ENCODE measurements around the gene OGN. TPM values are rescaled to one million over a fixed set of nuclear protein-coding genes. Genes with fewer than 3 reads are reported as not detected.

The OGN gene
- not detected for total RNA-seq
- 0.18 TPM for polyA plus RNA-seq

GRCh38 chr9:92404042-92404836, at the start of gene OGN:
Gene OGN, minus strand, starts transcription at chr9:92404578. Its CDS starts 1,171 bp downstream, at chr9:92403407.
- H3K4me3 Mint-ChIP-seq: no peak within 1 kb of the TSS
- H3K27me3 ChIP-seq (ENCODE audit: insufficient read depth, low read length, poor library complexity, severe bottlenecking): no peaks in the 10 kb centered on the region
- H3K27ac Mint-ChIP-seq: peak within 1 kb of the TSS in 1 of 8 donors; percentile 44
- peaks cover 19 to 36% (median 26%) of the 10 kb centered on the region in 3 donors for H3K4me1 Mint-ChIP-seq
- H3K9me3 Mint-ChIP-seq: no peaks in the 10 kb centered on the region
- no peaks in the 10 kb centered on the region for H3K27me3 Mint-ChIP-seq
- DNase-seq: no peak
- peaks cover 0 to 1% (median 0%) of the 10 kb centered on the region in 3 donors for H3K36me3 Mint-ChIP-seq
- ChIA-PET CTCF (no interaction called here), POLR2A (no interaction called here)
- no peak within 1 kb of the TSS for H3K27ac ChIP-seq (ENCODE audit: low read depth, low read length)
- H3K9me3 ChIP-seq (ENCODE audit: low read length): no peaks in the 10 kb centered on the region
- H3K36me3 ChIP-seq (ENCODE audit: insufficient read depth, low read length): no peaks in the 10 kb centered on the region
- H3K4me3 ChIP-seq (ENCODE audit: low read length): no peak within 1 kb of the TSS
- H3K4me1 ChIP-seq (ENCODE audit: insufficient read depth, low read length): peaks cover 22% of the 10 kb centered on the region

GRCh38 chr9:92446536-92446935, 42.2 kb upstream of the OGN start:
- Mint-ChIP-seq H3K4me3 (no peak overlapping the region), H3K4me1 (peaks cover 0 to 1% (median under 1%) of the 10 kb centered on the region in 3 donors), H3K27me3 (no peaks in the 10 kb centered on the region), H3K36me3 (peaks cover 0 to 11% (median 0%) of the 10 kb centered on the region in 3 donors), H3K9me3 (peaks cover 0 to 4% (median 4%) of the 10 kb centered on the region in 5 donors), H3K27ac (no peak overlapping the region)
- no peaks in the 10 kb centered on the region for H3K9me3 ChIP-seq (ENCODE audit: low read length)
- H3K36me3 ChIP-seq (ENCODE audit: insufficient read depth, low read length): no peaks in the 10 kb centered on the region
- no peaks in the 10 kb centered on the region for H3K4me1 ChIP-seq (ENCODE audit: insufficient read depth, low read length)
- DNase-seq: no peak
- no peaks in the 10 kb centered on the region for H3K27me3 ChIP-seq (ENCODE audit: insufficient read depth, low read length, poor library complexity, severe bottlenecking)
- ChIA-PET CTCF (no interaction called here), POLR2A (no interaction called here)
- H3K4me3 ChIP-seq (ENCODE audit: low read length): no peak overlapping the region
- no peak overlapping the region for H3K27ac ChIP-seq (ENCODE audit: low read depth, low read length)

- no peaks in the 10 kb centered on the region for H3K36me3 ChIP-seq (ENCODE audit: insufficient read depth, low read length)
- ChIA-PET POLR2A (no interaction called here), CTCF (no interaction called here)
- DNase-seq: no peak
- H3K4me3 ChIP-seq (ENCODE audit: low read length): no peak overlapping the region
- Mint-ChIP-seq H3K4me3 (no peak overlapping the region), H3K27ac (no peak overlapping the region), H3K4me1 (peaks cover 11 to 16% (median 16%) of the 10 kb centered on the region in 3 donors), H3K36me3 (peaks cover 0 to 11% (median 0%) of the 10 kb centered on the region in 3 donors), H3K9me3 (peaks cover 0 to 4% (median under 1%) of the 10 kb centered on the region in 5 donors), H3K27me3 (no peaks in the 10 kb centered on the region)
- H3K27me3 ChIP-seq (ENCODE audit: insufficient read depth, low read length, poor library complexity, severe bottlenecking): no peaks in the 10 kb centered on the region
- H3K9me3 ChIP-seq (ENCODE audit: low read length): no peaks in the 10 kb centered on the region
- no peaks in the 10 kb centered on the region for H3K4me1 ChIP-seq (ENCODE audit: insufficient read depth, low read length)
- H3K27ac ChIP-seq (ENCODE audit: low read depth, low read length): no peak overlapping the region
Measured at GRCh38 chr9:92444841-92445240, 40.5 kb upstream of the OGN start.

GRCh38 chr9:92440751-92441046, 36.3 kb upstream of the OGN start:
- Histone ChIP-seq H3K36me3 (ENCODE audit: insufficient read depth, low read length) (no peaks in the 10 kb centered on the region), H3K4me3 (ENCODE audit: low read length) (no peak overlapping the region), H3K27me3 (ENCODE audit: insufficient read depth, low read length, poor library complexity, severe bottlenecking) (no peaks in the 10 kb centered on the region), H3K27ac (ENCODE audit: low read depth, low read length) (peak overlapping the region; percentile 3), H3K4me1 (ENCODE audit: insufficient read depth, low read length) (no peaks in the 10 kb centered on the region), H3K9me3 (ENCODE audit: low read length) (no peaks in the 10 kb centered on the region)
- Mint-ChIP-seq H3K27ac (peak overlapping the region; percentile 4 to 91 (median 80)), H3K4me3 (peak overlapping the region; percentile 33 to 78 (median 69)), H3K4me1 (peaks cover 14 to 21% (median 20%) of the 10 kb centered on the region in 3 donors), H3K36me3 (no peaks in the 10 kb centered on the region), H3K9me3 (no peaks in the 10 kb centered on the region), H3K27me3 (no peaks in the 10 kb centered on the region)
- peak in 1 of 5 donors; percentile 37 for DNase-seq
- ChIA-PET CTCF (no interaction called here), POLR2A (no interaction called here)

GRCh38 chr9:92439921-92440750, 35.8 kb upstream of the OGN start:
- Histone ChIP-seq H3K4me1 (ENCODE audit: insufficient read depth, low read length) (no peaks in the 10 kb centered on the region), H3K36me3 (ENCODE audit: insufficient read depth, low read length) (no peaks in the 10 kb centered on the region), H3K9me3 (ENCODE audit: low read length) (no peaks in the 10 kb centered on the region), H3K4me3 (ENCODE audit: low read length) (no peak overlapping the region), H3K27me3 (ENCODE audit: insufficient read depth, low read length, poor library complexity, severe bottlenecking) (no peaks in the 10 kb centered on the region), H3K27ac (ENCODE audit: low read depth, low read length) (peak overlapping the region; percentile 3)
- POLR2A ChIA-PET: no interaction called here
- Mint-ChIP-seq H3K36me3 (no peaks in the 10 kb centered on the region), H3K9me3 (no peaks in the 10 kb centered on the region), H3K4me1 (peaks cover 14 to 21% (median 20%) of the 10 kb centered on the region in 3 donors), H3K27ac (peak overlapping the region in 7 of 8 donors; percentile 4 to 91 (median 80)), H3K4me3 (peak overlapping the region; percentile 33 to 78 (median 69)), H3K27me3 (no peaks in the 10 kb centered on the region)
- CTCF ChIA-PET: no interaction called here
- DNase-seq: no peak

GRCh38 chr9:92438900-92439526, 34.6 kb upstream of the OGN start:
- ChIA-PET POLR2A (no interaction called here), CTCF (no interaction called here)
- Histone ChIP-seq H3K4me3 (ENCODE audit: low read length) (no peak overlapping the region), H3K36me3 (ENCODE audit: insufficient read depth, low read length) (no peaks in the 10 kb centered on the region), H3K9me3 (ENCODE audit: low read length) (no peaks in the 10 kb centered on the region), H3K27me3 (ENCODE audit: insufficient read depth, low read length, poor library complexity, severe bottlenecking) (no peaks in the 10 kb centered on the region), H3K4me1 (ENCODE audit: insufficient read depth, low read length) (no peaks in the 10 kb centered on the region), H3K27ac (ENCODE audit: low read depth, low read length) (no peak overlapping the region)
- H3K27ac Mint-ChIP-seq: no peak overlapping the region
- H3K27me3 Mint-ChIP-seq: no peaks in the 10 kb centered on the region
- H3K9me3 Mint-ChIP-seq: no peaks in the 10 kb centered on the region
- no peaks in the 10 kb centered on the region for H3K36me3 Mint-ChIP-seq
- H3K4me1 Mint-ChIP-seq: peaks cover 14 to 21% (median 20%) of the 10 kb centered on the region in 3 donors
- peak in 1 of 5 donors; percentile 2 for DNase-seq
- no peak overlapping the region for H3K4me3 Mint-ChIP-seq

- no peak for DNase-seq
- Histone ChIP-seq H3K36me3 (ENCODE audit: insufficient read depth, low read length) (no peaks in the 10 kb centered on the region), H3K4me1 (ENCODE audit: insufficient read depth, low read length) (no peaks in the 10 kb centered on the region), H3K27me3 (ENCODE audit: insufficient read depth, low read length, poor library complexity, severe bottlenecking) (no peaks in the 10 kb centered on the region), H3K4me3 (ENCODE audit: low read length) (no peak overlapping the region), H3K27ac (ENCODE audit: low read depth, low read length) (no peak overlapping the region), H3K9me3 (ENCODE audit: low read length) (no peaks in the 10 kb centered on the region)
- H3K27ac Mint-ChIP-seq: no peak overlapping the region
- no peak overlapping the region for H3K4me3 Mint-ChIP-seq
- no peaks in the 10 kb centered on the region for H3K36me3 Mint-ChIP-seq
- H3K9me3 Mint-ChIP-seq: no peaks in the 10 kb centered on the region
- peaks cover 6 to 9% (median 8%) of the 10 kb centered on the region in 3 donors for H3K4me1 Mint-ChIP-seq
- H3K27me3 Mint-ChIP-seq: no peaks in the 10 kb centered on the region
- ChIA-PET CTCF (no interaction called here), POLR2A (no interaction called here)
Measured at GRCh38 chr9:92435263-92435662, 30.9 kb upstream of the OGN start.

- Histone ChIP-seq H3K4me1 (ENCODE audit: insufficient read depth, low read length) (no peaks in the 10 kb centered on the region), H3K27me3 (ENCODE audit: insufficient read depth, low read length, poor library complexity, severe bottlenecking) (no peaks in the 10 kb centered on the region), H3K4me3 (ENCODE audit: low read length) (no peak overlapping the region), H3K9me3 (ENCODE audit: low read length) (no peaks in the 10 kb centered on the region), H3K36me3 (ENCODE audit: insufficient read depth, low read length) (no peaks in the 10 kb centered on the region), H3K27ac (ENCODE audit: low read depth, low read length) (no peak overlapping the region)
- no peak overlapping the region for H3K27ac Mint-ChIP-seq
- no peak for DNase-seq
- H3K9me3 Mint-ChIP-seq: no peaks in the 10 kb centered on the region
- no peaks in the 10 kb centered on the region for H3K36me3 Mint-ChIP-seq
- no peaks in the 10 kb centered on the region for H3K27me3 Mint-ChIP-seq
- no peaks in the 10 kb centered on the region for H3K4me1 Mint-ChIP-seq
- ChIA-PET CTCF (no interaction called here), POLR2A (no interaction called here)
- H3K4me3 Mint-ChIP-seq: no peak overlapping the region
Measured at GRCh38 chr9:92432972-92433548, 28.7 kb upstream of the OGN start.
